SU-DHL-6 (cell line): ENCODE results near the gene PIGZ.

Experiments
- CTCF ChIP-seq: fragments of 200-600 bp; sonication (generic); IDR thresholded peaks from one replicate; pipeline ENCODE4 v1.5.1; 2017; ENCODE audit warnings: antibody characterized with exemption, mild to moderate bottlenecking, low read length, moderate library complexity; ENCODE audit not compliant: insufficient read depth, poor library complexity, severe bottlenecking
- EZH2phosphoT487 ChIP-seq: fragments of 200-600 bp; sonication (generic), shearing (Covaris generic); conservative IDR thresholded peaks from 2 replicates; pipeline ENCODE4 v1.6.1; 2018; ENCODE audit warnings: mild to moderate bottlenecking, antibody characterized with exemption, low read length, moderate library complexity, mixed read lengths

- TF ChIP-seq CTCF (no peak), EZH2phosphoT487 (no peak)
Measured at GRCh38 chr3:196989721-196990262, 21.2 kb upstream of the PIGZ start.
